ENCODE data around the gene MECP2.
A peak's percentile ranks its signal among the peaks of the same experiment; 100 is the strongest.

MECP2 gene

DNA sequence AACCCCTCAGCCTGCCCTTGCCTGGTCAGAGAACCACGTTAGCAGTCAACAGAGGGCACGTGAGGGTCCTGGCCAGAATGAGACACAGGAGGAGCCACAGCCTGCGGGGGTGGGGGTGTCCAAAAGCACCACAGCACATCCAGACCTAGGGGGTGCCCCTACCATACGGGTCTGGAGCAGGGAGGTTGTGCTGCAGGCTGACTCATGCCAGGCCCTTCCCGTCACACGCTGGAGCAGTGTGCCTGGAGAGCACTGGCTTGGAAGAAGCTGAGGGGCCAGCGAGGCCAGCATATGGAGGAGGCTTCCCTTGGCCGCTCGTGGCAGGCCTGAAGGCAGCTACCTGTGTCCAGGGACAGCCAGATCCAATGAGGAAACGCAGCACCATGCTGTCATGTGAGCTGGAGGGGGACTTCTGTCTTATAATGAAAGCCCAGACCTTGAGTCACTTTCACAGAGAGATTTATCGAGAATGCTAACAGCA, 76.3 kb downstream of the MECP2 start:
- DNase-seq, result peak in 1 of 2 donors; percentile 20
- Mint-ChIP-seq H3K27me3 (no peaks in the 10 kb centered on the region), H3K4me3 (peak overlapping the region; percentile 95), H3K27ac (peak overlapping the region in 1 of 2 donors; percentile 97), H3K4me1 (peaks cover 28% of the 10 kb centered on the region), H3K9me3 (no peaks in the 10 kb centered on the region)
- ATAC-seq, result peak; percentile 27

DNA sequence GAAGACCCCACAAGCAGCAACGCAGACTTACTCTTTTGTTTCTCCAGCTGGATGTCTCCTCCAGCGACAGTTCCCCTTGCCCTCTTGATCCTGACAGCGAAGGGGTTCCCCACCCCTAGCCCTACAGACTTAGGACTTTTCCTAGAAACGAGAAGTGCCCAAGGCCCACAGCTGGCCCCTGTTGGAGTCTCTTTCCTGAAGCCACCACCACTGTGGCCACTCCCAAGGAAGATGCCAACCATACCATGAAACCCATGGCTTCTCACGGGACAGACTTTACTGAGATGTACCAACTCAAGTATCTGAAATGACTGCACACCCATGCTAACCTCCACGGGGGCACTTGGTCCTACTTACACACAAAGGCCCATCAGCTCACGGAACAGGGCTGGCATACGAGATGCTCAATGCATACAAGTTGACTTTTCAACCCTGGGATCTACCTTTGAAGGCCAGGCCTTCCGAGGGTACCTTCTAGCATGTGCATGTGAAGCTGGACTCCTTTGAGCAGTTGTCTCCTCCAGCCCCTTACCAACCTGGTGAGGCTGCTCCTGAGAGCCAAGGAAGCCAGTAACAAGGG, 76.9 kb downstream of the MECP2 start:
- peak overlapping the region; percentile 97 for H3K27ac Mint-ChIP-seq
- DNase-seq, result no peak
- peaks cover 33% of the 10 kb centered on the region for H3K4me1 Mint-ChIP-seq
- no peaks in the 10 kb centered on the region for H3K27me3 Mint-ChIP-seq
- H3K4me3 Mint-ChIP-seq, result peak overlapping the region; percentile 95
- peak; percentile 29 for ATAC-seq
- no peaks in the 10 kb centered on the region for H3K9me3 Mint-ChIP-seq

DNA sequence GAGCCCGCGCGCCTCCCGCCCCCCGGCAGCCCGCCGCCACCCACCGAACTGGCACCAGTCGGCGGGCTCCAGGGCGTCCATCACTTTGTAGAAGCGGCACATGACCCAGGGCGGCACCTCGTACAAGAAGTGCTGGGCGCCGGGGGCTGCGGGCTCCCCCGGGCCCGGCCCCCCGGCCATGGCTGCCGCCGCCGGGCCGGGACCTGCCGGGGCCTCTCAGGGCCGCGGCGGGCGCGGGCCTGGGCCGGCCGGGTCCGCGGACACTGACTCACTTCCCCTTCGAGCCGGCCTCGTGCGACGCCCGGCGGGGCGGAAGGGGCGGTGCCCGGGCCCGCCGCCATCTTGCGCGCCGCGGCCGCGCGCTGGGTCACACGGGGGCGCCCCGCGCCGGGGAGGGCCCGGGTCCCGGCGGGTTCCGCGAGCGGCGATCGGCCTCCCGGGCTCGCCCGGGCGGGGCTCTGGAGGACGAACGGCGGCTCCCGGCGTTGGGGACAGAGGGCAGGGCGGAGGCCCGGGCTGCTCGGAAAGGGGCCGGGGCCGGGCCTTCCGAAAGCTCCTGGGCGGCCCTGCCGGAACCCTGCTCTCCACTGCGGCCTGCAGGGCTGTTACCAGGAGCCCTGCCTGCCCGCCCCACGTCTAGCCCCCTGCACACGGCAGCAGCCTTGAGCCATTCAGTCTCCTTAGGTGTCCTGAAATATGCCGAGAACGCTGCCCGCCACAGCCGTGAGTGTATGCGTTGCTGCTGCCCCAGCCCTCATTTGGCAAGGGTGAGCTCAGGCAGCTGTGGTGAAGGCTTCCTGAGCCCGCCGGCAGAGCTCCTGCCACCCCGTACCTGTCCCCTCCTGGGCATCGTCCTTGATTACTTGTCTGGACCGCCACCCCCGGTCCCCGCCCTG, 77.6 kb downstream of the MECP2 start, which contains the start of gene IRAK1:
TSS of gene IRAK1 (minus strand) at position 270 of the 896 bp plus-strand sequence. CDS start at position 180, 90 bp downstream.
- Mint-ChIP-seq H3K27ac (peak within 1 kb of the TSS; percentile 97), H3K4me3 (peak within 1 kb of the TSS; percentile 95), H3K4me1 (peaks cover 41% of the 10 kb centered on the region), H3K27me3 (no peaks in the 10 kb centered on the region), H3K9me3 (no peaks in the 10 kb centered on the region)
- ATAC-seq (peak; percentile 79), DNase-seq (peak; percentile 51 to 59)

DNA sequence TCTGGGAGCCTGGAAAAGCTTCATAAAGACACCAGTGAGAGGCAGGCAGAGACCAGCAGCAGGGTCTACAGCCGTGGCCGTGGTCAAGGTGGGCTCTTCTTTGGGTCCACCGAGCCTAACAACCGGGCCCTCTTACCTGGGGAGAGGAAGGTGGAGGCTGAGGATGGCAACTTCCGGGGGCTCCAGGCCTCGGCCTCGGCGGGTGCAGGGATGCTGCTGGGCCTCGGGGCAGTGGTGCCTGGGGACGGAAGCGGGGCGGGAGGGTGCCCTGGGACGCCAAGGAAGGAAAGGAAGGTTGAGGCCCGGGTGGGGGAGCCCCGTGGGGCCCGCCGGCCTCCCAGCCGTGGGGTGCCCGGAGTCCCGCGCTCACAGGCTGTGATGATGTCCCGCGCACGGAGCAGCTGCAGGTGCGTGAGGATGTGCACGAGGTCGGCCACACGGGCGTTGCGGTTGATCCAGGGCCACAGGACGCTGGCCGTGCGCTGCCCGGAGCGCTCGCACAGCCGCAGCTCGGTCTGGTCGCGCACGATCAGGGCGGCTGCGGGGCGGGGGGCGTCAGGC, 78.4 kb downstream of the MECP2 start:
- Mint-ChIP-seq H3K4me3 (peak overlapping the region; percentile 87 to 92), H3K27me3 (no peaks in the 10 kb centered on the region), H3K9me3 (no peaks in the 10 kb centered on the region), H3K4me1 (peaks cover 47% of the 10 kb centered on the region), H3K27ac (peak overlapping the region; percentile 96)
- DNase-seq, result peak; percentile 13 to 46
- peak; percentile 44 for ATAC-seq

DNA sequence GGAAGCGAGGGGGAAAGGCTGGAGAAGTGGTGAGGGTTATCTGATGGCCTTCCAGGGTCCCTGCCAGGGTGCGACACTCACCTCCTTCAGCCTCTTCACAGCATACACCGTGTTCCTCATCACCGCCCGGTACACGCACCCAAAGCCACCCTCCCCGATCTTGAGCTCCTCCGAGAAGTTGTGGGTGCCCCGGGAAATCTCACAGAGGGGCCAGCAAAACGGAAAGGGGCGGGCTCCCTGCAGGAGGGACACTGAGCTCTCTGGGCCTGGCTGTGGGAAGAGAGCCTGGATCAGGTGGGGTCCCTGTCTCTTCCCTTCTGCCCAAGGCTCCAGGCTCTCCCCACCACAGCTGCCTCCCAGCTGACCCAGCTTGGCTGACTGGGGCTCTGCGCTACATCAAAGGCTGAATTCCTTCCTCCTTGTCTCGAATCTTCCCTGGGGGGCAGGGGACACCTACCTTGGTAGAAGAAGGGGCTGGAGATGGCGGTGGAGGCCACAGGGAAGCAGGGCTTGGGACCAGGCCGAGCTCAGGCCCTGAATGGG, 78.9 kb downstream of the MECP2 start:
- Mint-ChIP-seq H3K4me3 (peak overlapping the region; percentile 87 to 92), H3K27ac (peak overlapping the region; percentile 96), H3K27me3 (no peaks in the 10 kb centered on the region), H3K4me1 (peaks cover 47% of the 10 kb centered on the region), H3K9me3 (no peaks in the 10 kb centered on the region)
- no peak for DNase-seq
- no peak for ATAC-seq

DNA sequence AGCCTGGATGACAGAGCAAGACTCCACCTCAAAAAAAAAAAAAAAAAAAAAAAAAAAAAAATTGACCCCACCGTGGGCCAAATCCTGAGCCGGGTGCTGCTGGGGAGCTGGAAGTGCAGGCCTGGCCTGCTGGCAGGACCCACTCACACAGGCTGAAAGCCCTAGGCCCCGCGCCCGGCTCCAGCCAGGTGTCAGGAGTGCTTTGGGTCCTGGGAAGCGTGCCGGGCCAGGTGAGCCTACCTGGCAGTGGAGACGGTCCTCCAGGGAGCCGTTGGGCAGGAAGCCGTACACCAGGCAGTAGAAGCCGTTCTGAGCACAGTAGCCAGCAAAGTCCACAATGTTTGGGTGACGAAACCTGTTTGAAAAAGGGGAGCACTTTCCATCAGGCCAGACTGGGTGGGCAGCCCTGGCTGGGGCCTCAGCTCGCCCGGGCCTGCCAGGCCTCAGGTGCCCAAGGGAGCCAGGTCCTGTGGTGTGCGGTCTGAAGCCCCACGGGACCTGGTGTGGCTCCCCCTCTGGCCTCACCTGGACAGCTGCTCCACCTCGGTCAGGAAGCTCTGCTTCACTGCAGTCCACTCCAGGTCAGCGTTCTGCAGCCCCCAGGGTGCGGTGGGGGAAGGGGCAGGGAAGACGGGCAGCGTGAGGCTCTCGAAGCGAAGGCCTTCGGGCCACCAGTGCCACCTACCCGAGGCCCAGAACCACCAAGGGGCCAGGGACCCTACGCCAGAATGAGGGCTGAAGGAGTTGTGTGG, 79.6 kb downstream of the MECP2 start:
- DNase-seq, result no peak
- Mint-ChIP-seq H3K4me1 (peaks cover 47% of the 10 kb centered on the region), H3K27ac (peak overlapping the region; percentile 65 to 96), H3K27me3 (no peaks in the 10 kb centered on the region), H3K9me3 (no peaks in the 10 kb centered on the region), H3K4me3 (peak overlapping the region; percentile 87 to 92)
- ATAC-seq, result no peak

DNA sequence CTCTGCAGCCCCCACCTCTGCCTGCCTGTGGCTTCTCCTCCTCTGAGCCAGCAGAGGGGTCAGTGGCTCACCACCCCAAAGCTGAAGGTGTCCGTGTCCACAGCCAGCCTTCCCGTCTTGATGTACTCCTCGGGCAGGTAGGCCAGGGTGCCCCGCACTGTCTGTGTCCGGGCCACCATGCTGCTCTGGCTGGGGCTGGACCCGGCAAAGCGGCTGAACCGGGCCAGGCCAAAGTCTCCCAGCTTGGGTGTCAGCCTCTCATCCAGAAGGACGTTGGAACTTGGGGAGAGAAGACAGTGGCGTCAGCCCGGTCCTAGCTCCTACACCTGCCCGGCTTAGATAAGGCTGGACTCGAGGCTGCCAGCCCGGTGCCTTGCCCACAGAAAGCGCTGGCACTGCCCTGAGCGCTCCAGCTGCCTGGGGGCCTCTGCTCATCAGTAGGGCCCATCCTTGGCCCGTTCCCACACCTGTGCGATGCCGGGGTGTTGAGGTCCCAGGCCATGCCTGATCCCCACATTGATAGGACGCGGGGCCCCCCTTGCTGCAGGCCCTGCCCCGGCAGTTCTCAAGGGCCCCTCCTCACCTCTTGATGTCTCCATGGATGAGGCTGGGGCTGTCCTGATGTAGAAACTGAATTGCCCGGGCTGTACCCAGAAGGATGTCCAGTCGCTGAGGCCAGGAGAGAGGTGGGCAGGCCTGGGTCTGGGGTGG, 81.0 kb downstream of the MECP2 start:
- H3K9me3 Mint-ChIP-seq, result no peaks in the 10 kb centered on the region
- H3K27ac Mint-ChIP-seq, result no peak overlapping the region
- H3K4me3 Mint-ChIP-seq, result no peak overlapping the region
- DNase-seq (no peak), ATAC-seq (no peak)
- H3K27me3 Mint-ChIP-seq, result no peaks in the 10 kb centered on the region
- peaks cover 49% of the 10 kb centered on the region for H3K4me1 Mint-ChIP-seq

DNA sequence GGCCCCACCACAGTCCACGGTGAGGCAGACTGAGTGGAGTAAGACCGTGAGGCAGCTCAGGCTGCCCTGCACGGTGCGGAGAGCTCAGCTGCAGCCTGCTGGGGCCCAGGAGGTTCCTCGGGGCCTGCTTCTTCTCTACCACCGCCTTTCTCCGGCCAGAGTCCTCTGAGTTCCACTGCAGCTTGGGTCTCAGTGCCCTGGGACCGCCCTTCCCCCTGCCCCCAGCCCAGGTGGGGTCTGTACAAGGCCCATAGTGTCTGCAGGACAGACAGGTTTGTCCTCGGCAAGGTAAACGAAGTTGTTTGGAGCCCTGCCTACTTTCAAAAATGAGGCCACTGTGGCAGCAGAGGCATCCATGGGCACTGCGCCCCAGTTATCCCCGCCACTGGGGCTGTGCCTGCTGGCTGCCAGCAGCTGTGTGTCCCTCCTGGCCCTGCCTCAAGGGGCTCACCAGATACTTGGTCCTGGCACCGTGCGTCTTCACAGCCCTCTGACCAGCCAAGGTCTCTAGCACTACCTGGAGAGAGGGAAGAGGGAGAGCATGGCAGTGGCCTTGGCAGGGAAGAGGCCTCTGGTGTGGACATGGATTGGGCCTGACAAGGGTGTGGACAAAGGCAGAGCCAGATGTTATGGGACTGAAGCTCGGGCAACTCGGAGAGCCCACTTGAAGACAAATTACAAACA, 81.8 kb downstream of the MECP2 start:
- DNase-seq, result no peak
- ATAC-seq, result no peak
- Mint-ChIP-seq H3K9me3 (no peaks in the 10 kb centered on the region), H3K27me3 (no peaks in the 10 kb centered on the region), H3K27ac (peak overlapping the region in 1 of 2 donors; percentile 96), H3K4me1 (peaks cover 44% of the 10 kb centered on the region), H3K4me3 (peak overlapping the region; percentile 38 to 63)

DNA sequence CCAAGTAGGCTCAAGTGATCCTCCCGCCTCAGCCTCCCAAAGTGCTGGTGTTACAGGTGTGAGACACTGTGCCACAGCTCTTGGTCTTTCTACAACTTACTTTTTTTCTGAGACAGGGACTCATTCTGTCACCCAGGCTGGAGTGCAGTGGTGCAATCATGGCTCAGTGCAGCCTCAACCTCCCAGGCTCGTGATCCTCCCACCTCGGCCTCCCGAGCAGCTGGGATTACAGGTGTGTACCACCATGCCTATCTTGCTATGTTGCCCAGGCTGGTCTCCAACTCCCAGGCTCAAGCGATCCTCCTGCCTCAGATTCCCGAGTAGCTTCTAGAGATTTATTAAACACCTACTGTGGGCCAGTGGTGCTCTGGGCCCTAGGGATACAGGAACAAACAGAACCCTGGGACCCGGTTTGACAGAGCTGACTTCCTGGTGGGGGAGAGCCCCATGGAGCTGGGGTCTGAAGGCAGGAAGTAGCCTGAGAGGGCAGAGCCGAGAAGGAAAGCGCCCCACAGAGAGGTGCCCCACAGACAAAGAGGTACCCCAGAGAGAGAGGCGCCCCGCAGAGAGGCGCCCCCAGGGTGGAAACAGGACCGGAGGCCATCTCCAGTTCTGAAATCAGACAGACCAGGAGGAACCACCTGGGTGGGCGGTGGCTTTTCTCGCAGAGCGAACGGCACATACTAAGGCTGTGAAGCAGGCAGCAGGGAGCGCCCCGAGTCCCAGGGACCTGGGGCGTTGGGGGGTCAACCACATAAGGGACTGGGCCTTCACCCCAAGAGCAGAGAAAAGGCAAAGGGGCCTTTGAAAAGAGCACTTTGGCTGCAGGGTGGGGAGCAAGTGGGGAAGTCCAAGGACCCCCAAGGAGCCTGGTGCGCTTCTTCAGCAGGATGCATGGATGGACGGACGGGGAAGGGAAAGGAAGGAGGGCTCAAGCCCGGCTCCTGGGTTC, 82.8 kb downstream of the MECP2 start:
- DNase-seq (no peak), ATAC-seq (no peak)
- peak overlapping the region; percentile 8 to 63 for H3K4me3 Mint-ChIP-seq
- peaks cover 39% of the 10 kb centered on the region for H3K4me1 Mint-ChIP-seq
- no peaks in the 10 kb centered on the region for H3K9me3 Mint-ChIP-seq
- no peaks in the 10 kb centered on the region for H3K27me3 Mint-ChIP-seq
- H3K27ac Mint-ChIP-seq, result peak overlapping the region; percentile 58 to 74

DNA sequence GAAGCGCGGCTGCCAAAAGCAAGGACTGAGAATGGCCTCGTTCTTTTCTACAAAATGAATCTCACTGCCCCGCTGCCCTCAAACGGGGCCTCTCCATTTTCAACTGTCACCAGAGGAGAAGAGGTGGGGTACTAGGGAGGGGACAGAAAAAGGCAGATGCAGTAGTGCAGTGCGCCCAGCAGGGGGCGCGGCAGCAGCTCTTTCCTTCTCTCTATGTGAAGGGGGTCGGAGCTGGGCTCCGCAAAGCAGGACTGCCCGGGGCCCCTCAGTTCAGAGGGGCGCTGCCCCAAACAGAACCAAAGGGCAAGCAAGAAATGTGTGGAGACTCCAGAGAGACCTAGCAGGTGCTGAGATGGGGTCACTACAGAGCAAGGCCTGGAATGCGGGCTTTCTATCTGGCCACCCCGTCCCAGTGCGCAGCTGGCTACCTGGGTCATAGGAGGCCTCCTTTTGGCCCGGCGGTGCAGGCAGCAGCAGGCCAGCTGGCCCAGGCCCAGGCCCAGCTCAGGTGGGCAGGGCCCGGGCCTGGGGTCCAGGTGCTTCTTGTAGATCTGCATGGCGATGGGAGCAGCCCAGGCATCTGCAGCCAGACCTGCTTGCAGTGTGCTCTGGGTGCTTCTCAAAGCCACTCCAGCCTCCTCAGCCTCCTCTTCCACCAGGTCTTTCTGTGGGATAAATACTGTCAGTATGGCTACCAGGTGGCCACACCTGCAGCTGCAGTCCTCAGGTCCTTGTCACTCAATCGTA, 83.7 kb downstream of the MECP2 start:
- peak; percentile 82 for ATAC-seq
- Mint-ChIP-seq H3K27ac (peak overlapping the region in 1 of 2 donors; percentile 88), H3K9me3 (no peaks in the 10 kb centered on the region), H3K4me1 (peaks cover 39% of the 10 kb centered on the region), H3K27me3 (no peaks in the 10 kb centered on the region), H3K4me3 (no peak overlapping the region)
- peak; percentile 43 to 55 for DNase-seq

DNA sequence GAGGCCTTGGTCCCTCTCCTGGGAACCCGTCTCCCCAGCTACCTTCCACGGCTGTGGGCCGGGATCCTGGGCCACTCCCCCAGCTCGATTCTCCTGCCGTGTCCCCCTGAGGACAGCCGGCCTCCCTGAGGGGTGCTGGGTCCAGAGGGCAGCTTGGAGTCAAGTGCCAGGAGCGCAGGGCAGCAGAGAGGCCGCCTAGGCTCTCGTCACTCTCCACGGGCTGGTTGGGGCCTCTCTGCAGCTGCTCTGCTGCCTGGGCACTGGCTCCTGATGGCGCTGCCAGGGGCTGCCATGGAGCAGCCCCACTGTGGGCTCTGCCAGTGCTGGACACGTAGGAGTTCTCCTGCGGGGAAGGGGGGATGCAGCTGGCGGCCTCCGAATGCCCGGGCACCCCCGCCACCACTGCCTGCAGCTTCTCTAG, 84.5 kb downstream of the MECP2 start:
- H3K9me3 Mint-ChIP-seq, result no peaks in the 10 kb centered on the region
- ATAC-seq, result no peak
- H3K27me3 Mint-ChIP-seq, result no peaks in the 10 kb centered on the region
- no peak overlapping the region for H3K27ac Mint-ChIP-seq
- peaks cover 42% of the 10 kb centered on the region for H3K4me1 Mint-ChIP-seq
- H3K4me3 Mint-ChIP-seq, result no peak overlapping the region
- DNase-seq, result no peak

DNA sequence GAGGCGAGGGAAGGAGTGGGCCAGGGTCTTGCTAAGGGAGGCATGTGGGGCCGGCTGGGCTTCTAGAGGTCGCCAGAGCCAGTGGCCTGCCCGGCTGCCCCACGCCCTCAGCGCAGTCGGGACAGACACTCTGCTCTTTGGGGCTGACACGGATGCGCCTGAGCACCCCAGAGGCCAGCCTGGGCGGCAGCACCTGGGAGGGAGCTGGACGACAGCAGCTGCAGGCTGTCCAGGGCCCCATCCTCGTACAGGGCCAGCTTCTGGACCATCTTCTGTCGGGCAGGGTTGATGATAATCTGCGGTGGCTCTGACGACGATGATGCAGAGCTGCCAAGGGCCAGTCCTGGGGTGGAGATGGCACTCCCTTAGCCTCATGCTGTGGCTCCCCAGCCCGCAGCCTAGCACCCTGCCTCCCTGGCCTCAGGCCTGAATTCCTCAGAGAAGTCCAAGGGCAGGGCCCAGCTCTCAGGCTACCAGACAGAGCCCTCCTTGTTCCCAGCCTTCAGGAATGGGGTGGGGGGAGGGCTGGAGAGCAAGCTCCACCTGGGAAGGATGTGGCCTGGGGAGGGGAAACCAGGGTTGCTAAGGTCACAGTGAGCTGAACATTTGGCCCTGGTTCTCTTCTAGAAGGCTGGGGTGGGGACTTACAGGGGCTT, 85.1 kb downstream of the MECP2 start:
- H3K4me1 Mint-ChIP-seq, result peaks cover 43% of the 10 kb centered on the region
- no peak for ATAC-seq
- no peak overlapping the region for H3K27ac Mint-ChIP-seq
- no peak overlapping the region for H3K4me3 Mint-ChIP-seq
- H3K9me3 Mint-ChIP-seq, result no peaks in the 10 kb centered on the region
- no peak for DNase-seq
- no peaks in the 10 kb centered on the region for H3K27me3 Mint-ChIP-seq
